Kidney capillary endothelial cell (primary cell): ENCODE measurements around the gene S100A14.
A peak's percentile ranks its signal among the peaks of the same experiment; 100 is the strongest.
"Not testable (repeated sequence)": the region's sequence is repeated elsewhere in the genome, so short reads cannot be mapped to it uniquely, and the experiment has no call there.

ENCODE experiments used
- DNase-seq: peaks from one replicate; pipeline ENCODE4 v3.0.0-alpha.2; 2018; ENCODE audit warnings: low spot score

The S100A14 gene

GRCh38 chr1:153616144-153616916, at the start of gene S100A14:
Gene S100A14 (minus strand): TSS chr1:153616325. CDS start chr1:153615858, 467 bp downstream.
- no peak for DNase-seq

DNA sequence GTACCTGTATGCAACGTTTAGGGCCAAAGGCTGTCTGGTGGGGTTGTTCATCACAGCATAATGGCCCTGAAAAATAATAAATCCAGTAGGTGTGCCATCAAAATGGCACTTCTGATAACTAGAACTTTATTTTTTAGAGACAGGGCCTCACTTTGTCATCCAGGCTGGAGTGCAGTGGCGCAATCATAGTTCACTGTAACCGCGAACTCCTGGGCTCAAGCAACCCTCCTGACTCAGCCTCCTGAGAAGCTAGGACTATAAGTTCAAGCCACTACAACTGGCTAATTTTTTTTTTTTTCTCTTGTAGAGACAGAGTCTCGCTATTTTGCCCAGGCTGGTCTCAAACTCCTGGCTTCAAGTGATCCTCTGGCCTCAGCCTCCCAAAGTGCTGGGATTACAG, 47.1 kb upstream of the S100A14 start:
- DNase-seq = no peak

DNA sequence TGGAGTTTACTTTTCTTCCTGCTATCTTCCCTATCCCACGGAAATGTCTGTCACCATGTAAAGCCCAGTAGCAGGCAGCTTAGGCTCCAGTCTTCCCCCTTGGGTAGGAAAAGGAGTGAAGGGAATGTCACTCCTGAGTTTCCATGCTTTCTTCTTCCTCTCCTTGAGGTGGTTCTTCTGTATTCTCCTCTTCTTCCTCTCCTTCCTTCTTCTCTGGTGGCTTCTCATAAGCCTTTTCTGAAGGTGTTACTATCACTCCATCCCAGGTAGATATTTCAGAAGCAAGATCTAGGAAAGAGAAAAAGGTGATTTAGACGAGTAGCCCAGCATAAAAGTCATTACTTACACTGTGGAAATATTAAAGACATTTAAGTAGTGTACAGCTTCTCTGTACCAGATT, 46.1 kb upstream of the S100A14 start:
- DNase-seq = no peak

- DNase-seq = no peak
Measured at GRCh38 chr1:153661111-153661708, 45.1 kb upstream of the S100A14 start.

DNA sequence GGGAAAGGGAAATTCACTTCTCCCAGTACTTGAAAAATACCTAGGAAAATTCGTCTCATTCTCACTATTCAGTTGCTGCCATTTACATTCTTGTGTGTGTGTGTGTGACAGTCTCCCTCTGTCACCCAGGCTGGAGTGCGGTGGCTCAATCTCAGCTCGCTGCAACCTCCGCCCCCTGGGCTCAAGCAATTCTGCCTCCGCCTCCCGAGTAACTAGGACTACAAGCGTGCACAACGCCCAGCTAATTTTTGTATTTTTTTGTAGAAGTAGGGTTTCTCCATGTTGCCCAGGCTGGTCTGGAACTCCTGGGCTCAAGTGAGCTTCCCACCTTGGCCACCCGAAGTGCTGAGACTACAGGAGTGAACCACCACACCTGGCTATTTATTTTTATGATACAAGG, 43.5 kb upstream of the S100A14 start:
- no peak for DNase-seq

GRCh38 chr1:153659175-153659534, 43.0 kb upstream of the S100A14 start:
- no peak for DNase-seq

DNA sequence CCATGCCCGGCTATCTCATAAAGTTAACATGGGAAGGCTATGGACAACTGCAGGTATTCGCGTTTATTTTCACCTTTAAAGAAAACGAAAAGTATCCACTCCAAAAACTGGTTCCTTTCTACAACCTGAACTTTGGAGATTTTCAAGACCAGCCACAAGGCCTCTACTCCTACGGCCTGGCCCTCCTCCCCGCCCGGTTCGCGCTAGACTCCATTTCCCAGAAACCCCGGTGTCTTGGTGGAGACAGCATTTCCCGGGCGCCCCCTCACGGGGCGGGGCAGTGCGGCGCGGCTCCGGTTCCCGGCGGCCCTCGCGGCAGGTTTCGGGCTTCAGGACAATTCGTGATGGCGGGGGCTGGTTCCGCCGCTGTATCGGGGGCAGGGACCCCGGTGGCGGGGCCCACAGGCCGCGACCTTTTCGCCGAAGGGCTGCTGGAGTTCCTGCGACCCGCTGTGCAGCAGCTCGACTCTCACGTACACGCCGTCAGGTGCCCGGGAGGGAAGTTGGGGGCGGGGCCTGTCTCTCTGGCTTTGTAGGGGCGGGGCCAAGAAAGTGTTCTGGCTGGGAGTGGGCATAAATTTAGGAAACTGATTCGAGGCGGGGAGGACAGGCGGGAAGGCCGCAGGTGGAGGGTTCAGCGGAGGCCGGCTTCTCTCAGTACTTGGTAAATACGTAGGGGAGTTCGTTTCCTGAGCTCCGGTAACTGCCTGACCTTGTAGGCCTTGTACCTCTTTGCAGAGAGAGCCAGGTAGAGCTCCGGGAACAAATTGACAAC, 42.5 kb upstream of the S100A14 start, which contains the start of gene SNAPIN:
TSS of gene SNAPIN (plus strand) at position 304 of the 775 bp plus-strand sequence. CDS start at position 345, 41 bp downstream.
- DNase-seq = peak; percentile 76

- no peak for DNase-seq
Measured at GRCh38 chr1:153655333-153655732, 39.2 kb upstream of the S100A14 start.

DNA sequence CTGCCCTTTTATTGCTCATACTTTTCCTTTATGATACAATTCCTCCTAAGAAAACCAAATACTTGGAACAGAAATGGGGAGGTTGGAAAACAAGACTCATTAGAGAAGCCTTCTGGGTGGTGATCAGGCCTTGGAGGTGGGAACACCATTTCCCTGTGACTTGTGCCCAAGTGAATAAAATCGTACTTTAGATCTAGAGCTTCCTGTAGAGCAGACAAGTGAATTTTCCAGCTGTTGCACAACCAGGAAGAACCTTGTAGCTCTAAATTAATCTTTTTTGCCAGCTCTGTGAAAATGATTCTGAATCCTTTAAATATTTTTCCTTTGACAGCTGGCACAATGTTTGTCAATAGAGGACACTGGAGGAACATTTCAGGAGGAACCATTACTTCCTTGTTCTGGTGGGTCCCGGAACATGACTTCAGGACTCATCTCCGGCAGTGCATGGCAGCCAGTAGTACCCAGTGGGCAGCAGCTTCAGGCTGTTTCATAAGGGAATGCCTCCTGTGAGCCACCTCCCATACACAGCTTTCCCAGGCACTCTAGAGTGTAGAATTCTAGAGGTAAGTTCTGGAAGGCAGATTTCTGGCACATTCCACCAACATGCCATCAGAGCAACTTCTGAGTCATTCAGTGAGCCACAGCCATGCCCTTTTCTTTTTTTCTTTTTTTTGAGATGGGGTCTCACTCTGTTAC, 36.8 kb upstream of the S100A14 start:
- no peak for DNase-seq

- DNase-seq = no peak
Measured at GRCh38 chr1:153651771-153652170, 35.6 kb upstream of the S100A14 start.

GRCh38 chr1:153649863-153650235, 33.7 kb upstream of the S100A14 start:
- DNase-seq = no peak

DNA sequence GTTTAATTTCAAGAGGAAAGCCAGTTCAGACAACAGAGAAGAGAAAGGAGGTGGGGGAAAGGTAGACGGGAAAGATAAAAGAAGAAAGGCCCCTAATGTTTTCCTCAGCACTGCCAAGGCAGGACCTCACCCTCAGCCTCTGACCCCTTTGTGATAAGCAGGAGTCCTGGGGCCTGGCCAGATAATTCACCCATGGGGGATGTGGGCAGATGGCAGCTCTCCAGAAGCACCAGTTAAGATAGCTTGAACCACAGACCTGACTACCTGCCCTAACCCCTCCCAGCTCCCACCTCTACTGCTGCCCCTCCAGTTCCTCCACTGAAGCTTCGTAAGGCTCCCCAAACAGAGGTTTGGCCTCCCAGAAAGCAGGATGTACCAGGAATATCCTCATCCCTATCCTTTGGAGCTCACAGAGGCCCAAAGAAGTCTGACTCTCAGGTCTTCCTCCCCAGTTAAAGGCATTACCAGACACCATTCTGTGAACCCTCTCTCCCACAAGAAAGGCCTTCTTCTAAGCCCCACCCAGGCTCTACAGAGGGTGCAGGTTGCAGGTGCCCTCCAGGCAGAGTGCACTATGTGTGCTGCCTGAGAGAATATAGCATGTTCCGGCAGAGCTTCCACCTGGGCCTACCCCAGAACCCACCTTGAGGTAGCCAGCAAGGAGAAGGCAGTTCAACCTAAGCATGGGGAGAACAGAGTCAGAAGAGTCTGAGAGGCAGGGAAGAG, 33.2 kb upstream of the S100A14 start:
- no peak for DNase-seq

DNA sequence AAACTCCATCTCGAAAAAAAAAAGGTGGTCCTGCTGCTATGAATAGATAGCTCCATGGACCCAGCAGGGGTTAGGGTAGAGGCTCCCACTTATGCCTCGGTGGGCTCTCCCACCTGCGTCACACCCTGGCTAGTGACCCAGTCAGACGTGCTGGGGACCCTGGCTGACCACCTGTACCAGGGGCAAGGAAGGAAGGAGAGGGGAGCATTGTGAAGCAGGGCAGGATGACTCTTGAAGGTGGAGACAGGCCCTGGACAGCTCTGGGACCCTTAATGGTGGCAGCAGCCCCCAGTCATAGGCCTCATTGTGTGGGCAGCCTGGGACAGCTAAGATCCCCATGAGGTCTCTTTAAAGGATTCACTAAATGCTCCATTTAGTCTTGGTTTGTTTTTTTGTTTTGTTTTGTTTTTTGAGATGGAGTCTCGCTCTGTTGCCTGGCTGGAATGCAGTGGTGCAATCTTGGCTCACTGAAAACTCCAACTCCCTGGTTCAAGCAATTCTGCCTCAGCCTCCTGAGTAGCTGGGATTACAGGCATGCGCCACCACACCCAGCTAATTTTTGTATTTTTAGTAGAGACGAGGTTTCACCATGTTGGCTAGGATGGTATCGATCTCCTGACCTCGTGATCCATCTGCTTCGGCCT, 32.0 kb upstream of the S100A14 start:
- DNase-seq = no peak

GRCh38 chr1:153647346-153647714, 31.2 kb upstream of the S100A14 start:
- DNase-seq = no peak

GRCh38 chr1:153646672-153647345, 30.7 kb upstream of the S100A14 start:
- no peak for DNase-seq

DNA sequence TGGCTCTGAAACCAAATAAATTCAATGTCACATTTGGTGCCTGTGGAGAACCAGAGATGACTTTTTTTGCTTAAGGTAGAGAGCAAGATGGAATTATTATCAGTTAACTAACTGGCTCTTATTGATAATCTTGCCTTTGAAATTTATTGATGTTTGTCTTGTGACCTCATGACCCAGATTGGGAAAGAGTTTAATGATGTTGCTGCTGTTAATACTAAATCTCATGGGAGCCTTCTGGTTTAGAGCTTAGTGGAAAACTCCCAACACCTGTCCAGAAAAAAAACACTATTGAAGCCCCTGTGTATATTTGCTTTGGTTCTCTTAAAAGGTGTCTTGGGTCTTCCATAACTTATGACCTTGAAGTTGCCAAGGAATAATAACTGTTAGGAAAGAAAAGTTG, 27.7 kb upstream of the S100A14 start:
- no peak for DNase-seq

DNA sequence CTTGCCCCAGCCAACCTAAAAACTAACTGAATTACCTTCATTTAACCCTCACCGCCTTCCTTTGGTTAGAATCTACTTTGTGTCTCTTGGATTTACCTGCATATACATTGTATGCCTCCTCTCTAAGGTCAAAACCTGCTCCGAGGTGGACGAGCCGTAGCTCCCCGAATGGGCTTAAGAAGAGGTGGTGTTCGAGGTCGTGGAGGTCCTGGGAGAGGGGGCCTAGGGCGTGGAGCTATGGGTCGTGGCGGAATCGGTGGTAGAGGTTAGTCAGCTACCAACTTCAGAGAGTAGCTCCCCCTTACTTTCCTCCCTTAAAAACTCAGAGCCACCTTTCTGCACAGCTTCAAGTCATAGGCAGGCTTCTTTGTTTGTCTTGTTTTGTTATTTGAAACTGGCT, 27.0 kb upstream of the S100A14 start:
- DNase-seq = no peak

DNA sequence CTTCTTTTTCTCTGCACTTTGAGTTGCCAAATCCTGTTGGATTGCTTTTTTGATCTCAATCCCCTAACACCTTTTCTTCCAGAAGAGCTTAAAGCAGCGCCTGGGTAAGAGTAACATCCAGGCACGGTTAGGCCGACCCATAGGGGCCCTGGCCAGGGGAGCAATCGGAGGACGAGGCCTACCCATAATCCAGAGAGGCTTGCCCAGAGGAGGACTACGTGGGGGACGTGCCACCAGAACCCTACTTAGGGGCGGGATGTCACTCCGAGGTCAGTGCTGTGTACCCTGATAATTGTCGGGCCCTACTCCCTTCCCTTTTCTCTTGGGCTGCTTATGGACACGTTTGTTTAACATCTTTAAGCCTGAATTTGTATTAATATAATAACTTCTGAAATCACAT, 26.0 kb upstream of the S100A14 start:
- no peak for DNase-seq

GRCh38 chr1:153640861-153641260, 24.7 kb upstream of the S100A14 start:
- no peak for DNase-seq

DNA sequence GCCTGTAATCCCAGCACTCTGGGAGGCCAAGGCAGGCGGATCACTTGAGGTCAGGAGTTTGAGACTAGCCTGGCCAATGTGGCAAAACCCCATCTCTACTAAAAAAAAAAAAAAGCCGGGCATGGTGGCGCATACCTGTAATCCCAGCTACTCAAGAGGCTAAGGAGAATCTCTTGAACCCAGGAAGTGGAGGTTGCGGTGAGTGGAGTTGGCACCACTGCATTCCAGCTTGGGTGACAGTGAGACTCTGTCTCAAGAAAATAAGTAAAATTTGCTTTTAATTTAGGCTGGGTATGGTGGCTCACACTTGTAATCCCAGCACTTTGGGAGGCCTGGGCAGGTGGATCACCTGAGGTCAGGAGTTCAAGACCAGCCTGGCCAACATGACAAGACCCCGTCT, 24.1 kb upstream of the S100A14 start:
- DNase-seq = not testable (repeated sequence)

DNA sequence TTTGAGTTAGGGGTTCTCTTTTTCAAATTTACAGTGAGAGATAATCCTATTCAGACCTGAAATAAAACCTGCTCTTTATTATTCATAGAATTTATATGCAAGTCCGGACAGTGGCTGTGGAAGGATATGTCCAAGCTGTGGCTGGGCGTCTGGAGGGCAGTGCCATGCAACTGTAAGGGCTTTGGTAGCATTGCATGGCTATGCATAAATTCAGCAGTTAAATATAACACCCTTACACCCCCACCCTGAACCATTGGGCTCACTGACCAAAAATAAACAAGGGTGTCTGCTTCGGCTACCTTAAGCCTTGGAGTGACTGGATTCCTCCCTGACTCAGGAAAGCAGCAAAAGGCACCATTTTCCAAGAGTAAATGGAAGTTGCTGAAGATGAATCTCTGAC, 23.2 kb upstream of the S100A14 start:
- no peak for DNase-seq
